Neuronal stem cell (in vitro differentiated cells): ENCODE measurements around the gene TSPYL4.

Experiments used
- DNase-seq: peaks from one replicate; pipeline ENCODE4 v3.0.0-alpha.2; 2013; ENCODE audit warnings: low spot score
- H2AFZ ChIP-seq: one replicate; pipeline ENCODE4 v1.6.1; 2013; ENCODE audit warnings: mild to moderate bottlenecking, low read length, inconsistent platforms
- H2AK5ac ChIP-seq: 2 replicates; pipeline ENCODE4 v1.6.1; 2013; ENCODE audit warnings: low read depth, mild to moderate bottlenecking, inconsistent platforms, low read length, moderate library complexity, mixed read lengths
- H2BK120ac ChIP-seq: 2 replicates; pipeline ENCODE4 v1.6.1; 2013; ENCODE audit warnings: low read depth, mild to moderate bottlenecking, inconsistent platforms, low read length, moderate library complexity, mixed read lengths
- H2BK12ac ChIP-seq: one replicate; pipeline ENCODE4 v1.6.1; 2013; ENCODE audit warnings: low read length, inconsistent platforms
- H2BK15ac ChIP-seq: 2 replicates; pipeline ENCODE4 v1.6.1; 2013; ENCODE audit warnings: mild to moderate bottlenecking, low read length, inconsistent platforms, mixed read lengths
- H2BK5ac ChIP-seq: one replicate; pipeline ENCODE4 v1.6.1; 2013; ENCODE audit warnings: inconsistent platforms, mild to moderate bottlenecking, low read length, moderate library complexity
- H3K14ac ChIP-seq: one replicate; pipeline ENCODE4 v1.6.1; 2013; ENCODE audit warnings: low read length, inconsistent platforms
- H3K18ac ChIP-seq: 2 replicates; pipeline ENCODE4 v1.6.1; 2013; ENCODE audit warnings: low read length, inconsistent platforms
- H3K23ac ChIP-seq: 2 replicates; pipeline ENCODE4 v1.6.1; 2013; ENCODE audit warnings: low read depth, mild to moderate bottlenecking, mixed read lengths, low read length, inconsistent platforms; ENCODE audit not compliant: poor library complexity
- H3K27ac ChIP-seq: replicated peaks from 3 replicates; pipeline ENCODE4 v1.5.1; 2013; ENCODE audit warnings: low read length, inconsistent platforms
- H3K27me3 ChIP-seq, 3 experiments: 2 replicates each; pipeline ENCODE4 v1.6.1; 2013; ENCODE audit warnings: low read length in 3 of 3, mild to moderate bottlenecking in 2 of 3, inconsistent platforms in 1 of 3, low read depth in 1 of 3, mixed read lengths in 1 of 3, moderate library complexity in 1 of 3; ENCODE audit not compliant: control insufficient read depth in 3 of 3, insufficient read depth in 3 of 3
- H3K36me3 ChIP-seq, 2 donors: replicated peaks in 1 of 2; 2 replicates each; pipeline ENCODE4 v1.6.1; 2013; ENCODE audit warnings: low read length in 2 of 2; ENCODE audit not compliant: control insufficient read depth in 2 of 2, insufficient read depth in 2 of 2
- H3K4ac ChIP-seq: 2 replicates; pipeline ENCODE4 v1.6.1; 2013; ENCODE audit warnings: inconsistent platforms, mild to moderate bottlenecking, low read length, moderate library complexity
- H3K4me1 ChIP-seq, 2 donors: 1 replicate in 1 of 2; 2 replicates in 1 of 2; pipeline ENCODE4 v1.6.1; 2013; ENCODE audit warnings: low read length in 2 of 2, low read depth in 1 of 2; ENCODE audit not compliant: control insufficient read depth in 2 of 2, insufficient read depth in 1 of 2
- H3K4me2 ChIP-seq: one replicate; pipeline ENCODE4 v1.6.1; 2013; ENCODE audit warnings: mild to moderate bottlenecking, low read length, inconsistent platforms; ENCODE audit not compliant: insufficient read depth, poor library complexity, severe bottlenecking
- H3K4me3 ChIP-seq, 2 donors: 2 replicates each; pipeline ENCODE4 v1.5.1; 2013; ENCODE audit warnings: low read length in 2 of 2, mild to moderate bottlenecking in 2 of 2, inconsistent platforms in 1 of 2, moderate library complexity in 1 of 2
- H3K79me1 ChIP-seq: one replicate; pipeline ENCODE4 v1.6.1; 2013; ENCODE audit warnings: low read depth, mild to moderate bottlenecking, inconsistent platforms, low read length, moderate library complexity
- H3K9ac ChIP-seq: one replicate; pipeline ENCODE4 v1.6.1; 2013; ENCODE audit warnings: mild to moderate bottlenecking, low read depth, low read length, inconsistent platforms; ENCODE audit not compliant: poor library complexity
- H3K9me3 ChIP-seq, 2 donors: replicated peaks in 1 of 2; 2 replicates each; pipeline versions ENCODE3 to v1.6.1; 2013; ENCODE audit warnings: low read length in 2 of 2, mild to moderate bottlenecking in 2 of 2, inconsistent platforms in 1 of 2, low read depth in 1 of 2, mixed read lengths in 1 of 2, moderate library complexity in 1 of 2; ENCODE audit not compliant: control insufficient read depth in 2 of 2, insufficient read depth in 1 of 2
- H4K8ac ChIP-seq: one replicate; pipeline ENCODE4 v1.6.1; 2013; ENCODE audit warnings: low read depth, mild to moderate bottlenecking, inconsistent platforms, low read length, moderate library complexity
- H4K91ac ChIP-seq: one replicate; pipeline ENCODE4 v1.6.1; 2013; ENCODE audit warnings: low read length, low read depth, mild to moderate bottlenecking, inconsistent platforms; ENCODE audit not compliant: poor library complexity
- WGBS, 2 donors: extraction: QIAGEN DNeasy Blood & Tissue Kit; methylation state at CpG; one replicate each; pipeline ENCODE4 v1.1.7; 2013; ENCODE audit warnings: missing lambda C conversion rate in 2 of 2, mixed read lengths in 1 of 2; ENCODE audit not compliant: insufficient read length in 2 of 2, insufficient replicate concordance in 1 of 2; ENCODE audit errors: extremely low coverage in 2 of 2; 5-methylcytosine and 5-hydroxymethylcytosine counted together

The TSPYL4 gene

DNA sequence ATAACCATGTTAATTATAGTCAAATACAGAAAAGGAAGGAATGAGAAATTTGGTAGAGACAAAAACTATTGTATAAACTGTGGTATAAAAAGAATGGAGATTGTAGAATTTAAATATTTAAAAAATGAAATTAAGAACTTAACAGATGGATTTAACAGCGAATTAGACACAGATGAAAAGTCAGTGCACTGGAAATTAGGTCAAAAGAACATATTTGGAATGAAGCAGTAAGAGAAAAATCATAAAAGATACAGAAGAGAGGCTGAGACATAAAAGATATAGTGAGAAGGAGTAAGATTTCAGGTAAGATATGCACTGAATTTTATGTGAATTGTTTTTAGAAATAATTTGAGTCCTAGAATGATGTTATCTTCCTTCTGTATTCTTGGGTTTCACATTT is 14.0 kb downstream of the TSPYL4 start:
- no peak overlapping the region for H2BK120ac ChIP-seq

DNA sequence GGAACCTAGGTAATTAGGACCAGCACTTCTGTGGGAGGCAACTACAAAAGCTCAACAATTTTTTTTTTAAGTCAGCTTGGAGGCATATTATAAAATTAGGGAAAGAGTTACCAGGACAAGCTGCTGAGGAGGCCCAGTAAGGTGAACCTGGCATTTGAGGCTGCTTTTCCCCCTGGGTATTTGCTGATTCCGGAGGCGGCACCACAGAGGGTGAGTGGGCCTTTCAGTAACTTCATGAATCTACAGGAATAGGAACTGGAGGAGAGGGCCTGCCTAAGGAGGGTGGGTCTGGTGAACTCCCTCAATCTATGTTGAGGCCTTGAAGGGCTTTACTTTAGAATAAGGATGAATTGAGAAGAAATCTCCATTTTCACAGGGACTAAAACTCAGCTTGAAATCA is 14.6 kb downstream of the TSPYL4 start:
- Histone ChIP-seq H2BK120ac (no peak overlapping the region), H3K27ac (no peak overlapping the region), H4K91ac (no peak overlapping the region), H3K4me2 (no peak overlapping the region), H2AFZ (no peak overlapping the region), H3K23ac (no peak overlapping the region), H2BK15ac (no peak overlapping the region), H3K79me1 (no peaks in the 10 kb centered on the region), H4K8ac (no peak overlapping the region), H3K14ac (no peak overlapping the region), H3K4me1 (no peaks in the 10 kb centered on the region), H3K27me3 (no peaks in the 10 kb centered on the region), H3K9ac (no peak overlapping the region), H3K36me3 (peaks cover 3 to 5% of the 10 kb centered on the region in 2 donors), H2BK12ac (no peak overlapping the region), H2AK5ac (no peak overlapping the region), H3K9me3 (no peaks in the 10 kb centered on the region), H3K4ac (no peak overlapping the region), H3K4me3 (no peak overlapping the region), H2BK5ac (no peak overlapping the region), H3K18ac (no peak overlapping the region)
- WGBS, 2 donors: no CpG with 5 or more reads among the region's 2 CpGs
- no peak for DNase-seq

More for the DNA sequence above, 14.0 kb downstream of the TSPYL4 start:
- H3K4me1 ChIP-seq: no peaks in the 10 kb centered on the region
- H3K27ac ChIP-seq: no peak overlapping the region
- H2AK5ac ChIP-seq: no peak overlapping the region
- H4K91ac ChIP-seq: no peak overlapping the region
- no peak overlapping the region for H2BK5ac ChIP-seq
- no peak overlapping the region for H3K9ac ChIP-seq
- no peak overlapping the region for H3K4me3 ChIP-seq
- no peak overlapping the region for H3K23ac ChIP-seq
- H3K27me3 ChIP-seq: no peaks in the 10 kb centered on the region
- no peak overlapping the region for H3K4me2 ChIP-seq
- H3K36me3 ChIP-seq: peaks cover 4 to 7% of the 10 kb centered on the region in 2 donors
- no peak overlapping the region for H2AFZ ChIP-seq
- H4K8ac ChIP-seq: no peak overlapping the region
- no peak overlapping the region for H2BK15ac ChIP-seq
- no peak overlapping the region for H2BK12ac ChIP-seq
- no peak overlapping the region for H3K18ac ChIP-seq
- no peak overlapping the region for H3K4ac ChIP-seq
- H3K9me3 ChIP-seq: no peaks in the 10 kb centered on the region
- WGBS, 2 donors: no CpG with 5 or more reads among the region's 1 CpG
- DNase-seq: no peak
- H3K79me1 ChIP-seq: no peaks in the 10 kb centered on the region
- H3K14ac ChIP-seq: no peak overlapping the region

DNA sequence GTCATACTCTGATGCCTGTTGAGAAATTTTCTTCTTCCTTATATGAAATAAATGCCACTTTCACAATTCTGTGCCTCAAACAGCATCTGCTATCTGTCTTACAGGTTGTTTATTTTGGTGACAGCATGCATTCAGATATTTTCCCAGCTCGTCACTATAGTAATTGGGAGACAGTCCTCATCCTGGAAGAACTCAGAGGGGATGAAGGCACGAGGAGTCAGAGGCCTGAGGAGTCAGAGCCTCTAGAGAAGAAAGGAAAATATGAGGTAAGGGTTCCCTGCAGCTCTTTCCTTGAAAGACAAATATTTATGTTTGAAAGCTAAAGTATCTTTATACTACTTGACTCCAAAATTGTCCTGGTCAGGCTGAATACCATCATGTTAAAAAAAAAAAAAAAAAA is 15.8 kb downstream of the TSPYL4 start:
- H3K27me3 ChIP-seq: no peaks in the 10 kb centered on the region
- H3K27ac ChIP-seq: no peak overlapping the region
- no peak overlapping the region for H3K23ac ChIP-seq
- no peak overlapping the region for H2AK5ac ChIP-seq
- no peak overlapping the region for H3K18ac ChIP-seq
- H3K9ac ChIP-seq: no peak overlapping the region
- H3K4me2 ChIP-seq: no peak overlapping the region
- no peaks in the 10 kb centered on the region for H3K9me3 ChIP-seq
- no CpG with 5 or more reads among the region's 2 CpGs for WGBS, 2 donors
- no peak for DNase-seq
- no peak overlapping the region for H2BK15ac ChIP-seq
- H3K14ac ChIP-seq: no peak overlapping the region
- no peak overlapping the region for H2BK12ac ChIP-seq
- no peak overlapping the region for H4K91ac ChIP-seq
- no peak overlapping the region for H2BK120ac ChIP-seq
- H3K36me3 ChIP-seq: peaks cover 1 to 2% of the 10 kb centered on the region in 2 donors
- no peak overlapping the region for H3K4me3 ChIP-seq
- H2AFZ ChIP-seq: no peak overlapping the region
- H3K4ac ChIP-seq: no peak overlapping the region
- H2BK5ac ChIP-seq: no peak overlapping the region
- H4K8ac ChIP-seq: no peak overlapping the region
- H3K79me1 ChIP-seq: no peaks in the 10 kb centered on the region
- no peaks in the 10 kb centered on the region for H3K4me1 ChIP-seq

- H3K4me1 ChIP-seq: no peaks in the 10 kb centered on the region
- no peak overlapping the region for H2BK5ac ChIP-seq
- H3K14ac ChIP-seq: no peak overlapping the region
- H3K23ac ChIP-seq: no peak overlapping the region
- no peak overlapping the region for H2AFZ ChIP-seq
- H3K4me2 ChIP-seq: no peak overlapping the region
- H3K9me3 ChIP-seq: no peaks in the 10 kb centered on the region
- H3K4me3 ChIP-seq: no peak overlapping the region
- H2BK15ac ChIP-seq: no peak overlapping the region
- no peak overlapping the region for H3K9ac ChIP-seq
- H3K36me3 ChIP-seq: peaks cover 1 to 2% of the 10 kb centered on the region in 2 donors
- no peak overlapping the region for H3K18ac ChIP-seq
- H2BK120ac ChIP-seq: no peak overlapping the region
- no peak overlapping the region for H2AK5ac ChIP-seq
- no CpG with 5 or more reads among the region's 3 CpGs for WGBS, 2 donors
- H3K27me3 ChIP-seq: no peaks in the 10 kb centered on the region
- no peak overlapping the region for H3K4ac ChIP-seq
- no peak overlapping the region for H4K8ac ChIP-seq
- no peak overlapping the region for H2BK12ac ChIP-seq
- H3K79me1 ChIP-seq: no peaks in the 10 kb centered on the region
- H4K91ac ChIP-seq: no peak overlapping the region
- DNase-seq: no peak
- H3K27ac ChIP-seq: no peak overlapping the region
Observed at GRCh38 chr6:116234689-116235088, 19.2 kb downstream of the TSPYL4 start.
